H9 (cell line): Measurements from ENCODE around the gene PSMD5. TPM values are rescaled to one million over a fixed set of nuclear protein-coding genes. Genes with fewer than 3 reads are reported as not detected.

Experiments
- DNase-seq: peaks from one replicate; pipeline ENCODE4 v3.0.0-alpha.2; 2017
- H2AFZ ChIP-seq: one replicate; pipeline ENCODE4 v1.6.1; 2013; ENCODE audit warnings: mild to moderate bottlenecking, low read length, control low read depth, moderate library complexity
- H2AK5ac ChIP-seq: 2 replicates; pipeline ENCODE4 v1.6.1; 2013; ENCODE audit warnings: low read length, control low read depth, mixed read lengths; ENCODE audit not compliant: insufficient read length
- H2BK120ac ChIP-seq: one replicate; pipeline ENCODE4 v1.6.1; 2013; ENCODE audit warnings: low read depth, mild to moderate bottlenecking, low read length, control low read depth, inconsistent platforms; ENCODE audit not compliant: poor library complexity, severe bottlenecking
- H2BK12ac ChIP-seq: 2 replicates; pipeline ENCODE4 v1.6.1; 2013; ENCODE audit warnings: low read length, control low read depth, mixed read lengths, low read depth; ENCODE audit not compliant: insufficient read length
- H2BK15ac ChIP-seq: 2 replicates; pipeline ENCODE4 v1.6.1; 2013; ENCODE audit warnings: low read depth, low read length, control low read depth
- H2BK20ac ChIP-seq: one replicate; pipeline ENCODE4 v1.6.1; 2013; ENCODE audit warnings: low read depth, mild to moderate bottlenecking, low read length, control low read depth, inconsistent platforms; ENCODE audit not compliant: poor library complexity, severe bottlenecking
- H2BK5ac ChIP-seq: 2 replicates; pipeline ENCODE4 v1.6.1; 2013; ENCODE audit warnings: low read length, control low read depth, mixed read lengths; ENCODE audit not compliant: insufficient read length
- H3K14ac ChIP-seq: 2 replicates; pipeline ENCODE4 v1.6.1; 2013; ENCODE audit warnings: low read length, control low read depth; ENCODE audit not compliant: insufficient read depth
- H3K18ac ChIP-seq: 2 replicates; pipeline ENCODE4 v1.6.1; 2013; ENCODE audit warnings: low read depth, mild to moderate bottlenecking, mixed read lengths, low read length, control low read depth; ENCODE audit not compliant: insufficient read length
- H3K23ac ChIP-seq: 2 replicates; pipeline ENCODE4 v1.6.1; 2013; ENCODE audit warnings: low read length, control low read depth, mixed read lengths, low read depth; ENCODE audit not compliant: insufficient read length
- H3K23me2 ChIP-seq: 2 replicates; pipeline ENCODE4 v1.6.1; 2013; ENCODE audit warnings: low read depth, mild to moderate bottlenecking, mixed read lengths, low read length, control low read depth; ENCODE audit not compliant: insufficient read length, poor library complexity, severe bottlenecking
- H3K27ac ChIP-seq: 2 replicates; pipeline ENCODE4 v1.5.1; 2013; ENCODE audit warnings: low read length, control low read depth, mixed read lengths, low read depth; ENCODE audit not compliant: insufficient read length
- H3K27me3 ChIP-seq: 2 replicates; pipeline ENCODE4 v1.6.1; 2013; ENCODE audit warnings: low read length, control low read depth, inconsistent platforms; ENCODE audit not compliant: insufficient read depth
- H3K4ac ChIP-seq: 2 replicates; pipeline ENCODE4 v1.6.1; 2013; ENCODE audit warnings: low read depth, mild to moderate bottlenecking, control low read depth, inconsistent platforms, low read length, moderate library complexity
- H3K4me1 ChIP-seq: 2 replicates; pipeline ENCODE4 v1.6.1; 2013; ENCODE audit warnings: low read length, control low read depth, inconsistent platforms; ENCODE audit not compliant: insufficient read depth
- H3K4me2 ChIP-seq: 2 replicates; pipeline ENCODE4 v1.6.1; 2013; ENCODE audit warnings: low read length, control low read depth, mixed read lengths; ENCODE audit not compliant: insufficient read length, insufficient read depth
- H3K56ac ChIP-seq: 2 replicates; pipeline ENCODE4 v1.6.1; 2013; ENCODE audit warnings: low read depth, mild to moderate bottlenecking, mixed read lengths, low read length, control low read depth; ENCODE audit not compliant: insufficient read length
- H3K79me1 ChIP-seq: 2 replicates; pipeline ENCODE4 v1.6.1; 2013; ENCODE audit warnings: low read depth, mild to moderate bottlenecking, moderate library complexity, low read length, control low read depth, inconsistent platforms; ENCODE audit not compliant: insufficient read depth, poor library complexity, severe bottlenecking
- H3K79me2 ChIP-seq: 2 replicates; pipeline ENCODE4 v1.6.1; 2013; ENCODE audit warnings: low read length, control low read depth, inconsistent platforms; ENCODE audit not compliant: insufficient read depth
- H3K9ac ChIP-seq: 2 replicates; pipeline ENCODE4 v1.6.1; 2013; ENCODE audit warnings: low read length, control low read depth, mixed read lengths; ENCODE audit not compliant: insufficient read length; ENCODE audit errors: extremely low read depth
- H3K9me3 ChIP-seq: one replicate; pipeline ENCODE4 v1.6.1; 2013; ENCODE audit warnings: low read depth, low read length, inconsistent platforms; ENCODE audit not compliant: control insufficient read depth
- H3T11ph ChIP-seq: one replicate; pipeline ENCODE4 v1.6.1; 2013; ENCODE audit warnings: mild to moderate bottlenecking, low read length, control low read depth, inconsistent platforms
- H4K20me1 ChIP-seq: one replicate; pipeline ENCODE4 v1.6.1; 2013; ENCODE audit not compliant: control insufficient read depth, insufficient read length, insufficient read depth
- H4K5ac ChIP-seq: 2 replicates; pipeline ENCODE4 v1.6.1; 2013; ENCODE audit warnings: low read depth, mild to moderate bottlenecking, mixed read lengths, low read length, control low read depth; ENCODE audit not compliant: insufficient read length
- H4K8ac ChIP-seq: replicated peaks from 2 replicates; pipeline ENCODE4 v1.6.1; 2013; ENCODE audit warnings: low read length, control low read depth, mixed read lengths, low read depth; ENCODE audit not compliant: insufficient read length
- H4K91ac ChIP-seq: 2 replicates; pipeline ENCODE4 v1.6.1; 2013; ENCODE audit warnings: low read depth, mild to moderate bottlenecking, moderate library complexity, mixed read lengths, low read length, control low read depth; ENCODE audit not compliant: insufficient read length
- H3K27ac Mint-ChIP-seq, 3 experiments: 2 replicates in 2 of 3; 3 replicates in 1 of 3; pipeline ENCODE4 v1.8.0; 2020 to 2021; ENCODE audit warnings: mixed read lengths in 3 of 3, mild to moderate bottlenecking in 1 of 3, moderate library complexity in 1 of 3
- H3K27me3 Mint-ChIP-seq: 2 replicates; pipeline ENCODE4 v1.8.0; 2021; ENCODE audit warnings: low read depth, mild to moderate bottlenecking, moderate library complexity, mixed read lengths
- H3K36me3 Mint-ChIP-seq, 3 experiments: 2 replicates in 2 of 3; 3 replicates in 1 of 3; pipeline ENCODE4 v1.8.0; 2020 to 2021; ENCODE audit warnings: low read depth in 3 of 3, mixed read lengths in 3 of 3; ENCODE audit not compliant: insufficient read depth in 1 of 3
- H3K4me1 Mint-ChIP-seq, 2 experiments: 2 replicates each; pipeline ENCODE4 v1.8.0; 2020; ENCODE audit warnings: mixed read lengths in 2 of 2
- H3K4me3 Mint-ChIP-seq, 2 experiments: 2 replicates in 1 of 2; 3 replicates in 1 of 2; pipeline ENCODE4 v1.8.0; 2020 to 2021; ENCODE audit warnings: mild to moderate bottlenecking in 2 of 2, mixed read lengths in 2 of 2, moderate library complexity in 1 of 2
- H3K9me3 Mint-ChIP-seq, 2 experiments: 2 replicates in 1 of 2; 3 replicates in 1 of 2; pipeline ENCODE4 v1.8.0; 2020; ENCODE audit warnings: mild to moderate bottlenecking in 2 of 2, mixed read lengths in 2 of 2, moderate library complexity in 1 of 2
- CTCF ChIP-seq: fragments of 200-600 bp; sonication (generic); conservative IDR thresholded peaks from 3 replicates; pipeline ENCODE4 v1.8.0; 2021; ENCODE audit warnings: antibody characterized with exemption, mild to moderate bottlenecking
- total RNA-seq: library from RNA; stranded (reverse); gene quantifications from 2 replicates; pipeline ENCODE4 v1.2.1, GENCODE V29; 2021

Gene PSMD5
- total RNA-seq, 1 experiment from 2014 or later: 64.9 TPM

- no peak overlapping the region for H2AK5ac ChIP-seq
- H4K20me1 ChIP-seq: no peaks in the 10 kb centered on the region
- no peaks in the 10 kb centered on the region; the same call in 1 of the 2 replicates for H3K4me1 ChIP-seq
- H3K27ac ChIP-seq: no peak overlapping the region
- Mint-ChIP-seq H3K4me3 (no peak overlapping the region), H3K36me3 (no peaks in the 10 kb centered on the region), H3K27ac (no peak overlapping the region), H3K27me3 (peaks cover 5% of the 10 kb centered on the region), H3K4me1 (peaks cover 21 to 25% of the 10 kb centered on the region in 2 experiments), H3K9me3 (no peaks in the 10 kb centered on the region)
- no peak overlapping the region for H2BK5ac ChIP-seq
- no peak overlapping the region for H2BK20ac ChIP-seq
- no peak overlapping the region for H4K8ac ChIP-seq
- H3K18ac ChIP-seq: no peak overlapping the region
- no peak overlapping the region for H4K5ac ChIP-seq
- no peak for TF ChIP-seq CTCF
- no peaks in the 10 kb centered on the region for H3K23me2 ChIP-seq
- no peak overlapping the region for H3K4ac ChIP-seq
- no peak overlapping the region for H3K9ac ChIP-seq
- H3K56ac ChIP-seq: no peak overlapping the region
- no peak overlapping the region for H2BK12ac ChIP-seq
- no peak overlapping the region for H3K23ac ChIP-seq
- H4K91ac ChIP-seq: no peak overlapping the region
- H3K27me3 ChIP-seq: no peaks in the 10 kb centered on the region
- H2AFZ ChIP-seq: no peak overlapping the region
- no peak overlapping the region for H3T11ph ChIP-seq
- H2BK120ac ChIP-seq: no peak overlapping the region
- H3K79me2 ChIP-seq: no peaks in the 10 kb centered on the region
- H3K79me1 ChIP-seq: no peaks in the 10 kb centered on the region
- no peak for DNase-seq
- H2BK15ac ChIP-seq: no peak overlapping the region
- H3K14ac ChIP-seq: no peak overlapping the region
- H3K9me3 ChIP-seq: no peaks in the 10 kb centered on the region
- H3K4me2 ChIP-seq: no peak overlapping the region
Measured at GRCh38 chr9:120888626-120889025, 45.9 kb upstream of the PSMD5 start.
